MCF 10A (cell line): ENCODE measurements around the gene PARP8. TPM values are rescaled to one million over a fixed set of nuclear protein-coding genes. Genes with fewer than 3 reads are reported as not detected.
A peak's percentile ranks its signal among the peaks of the same experiment; 100 is the strongest.

ENCODE experiments used
- BruUV-seq: library from RNA; stranded (reverse); fragments of 400-500 nt; replicated peaks from 2 replicates; lab custom pipeline; 2021; lab: Mats Ljungman, UMichigan
- CTCF ChIA-PET: fragments of 300-600 bp; sonication (Branson Sonifier 250); formaldehyde crosslinking; extraction: SDS; loops from one replicate; lab custom pipeline; 2021; ENCODE audit warnings: antibody characterized with exemption, inconsistent platforms; lab: Yijun Ruan, JAX
- POLR2A ChIA-PET: fragments of 300-600, 350-650 bp; sonication (Branson Sonifier 250); formaldehyde crosslinking; extraction: SDS; loops from one replicate; lab custom pipeline; 2020; ENCODE audit warnings: antibody characterized with exemption, inconsistent platforms; lab: Yijun Ruan, JAX
- DNase-seq: peaks from one replicate; pipeline ENCODE4 v3.0.0-alpha.2; 2018; ENCODE audit not compliant: unreplicated experiment
- H3K27ac Mint-ChIP-seq: one replicate; pipeline ENCODE4 v1.8.0; 2022; ENCODE audit warnings: mild to moderate bottlenecking, low read depth, mixed read lengths; ENCODE audit not compliant: unreplicated experiment
- H3K27me3 Mint-ChIP-seq: one replicate; pipeline ENCODE4 v1.8.0; 2022; ENCODE audit warnings: mixed read lengths; ENCODE audit not compliant: insufficient read depth, unreplicated experiment
- H3K36me3 Mint-ChIP-seq: one replicate; pipeline ENCODE4 v1.8.0; 2022; ENCODE audit warnings: mild to moderate bottlenecking, moderate library complexity, mixed read lengths; ENCODE audit not compliant: insufficient read depth, unreplicated experiment
- H3K4me1 Mint-ChIP-seq: one replicate; pipeline ENCODE4 v1.8.0; 2022; ENCODE audit warnings: mixed read lengths; ENCODE audit not compliant: insufficient read depth, unreplicated experiment
- H3K4me3 Mint-ChIP-seq: one replicate; pipeline ENCODE4 v1.8.0; 2022; ENCODE audit warnings: mild to moderate bottlenecking, moderate library complexity, mixed read lengths; ENCODE audit not compliant: unreplicated experiment
- H3K9me3 Mint-ChIP-seq: one replicate; pipeline ENCODE4 v1.8.0; 2022; ENCODE audit warnings: mixed read lengths; ENCODE audit not compliant: unreplicated experiment
- CTCF ChIP-seq: fragments of 200-600 bp; IDR thresholded peaks from one replicate; pipeline ENCODE4 v1.8.0; 2022; ENCODE audit warnings: antibody characterized with exemption, mild to moderate bottlenecking; ENCODE audit not compliant: unreplicated experiment
- intact Hi-C: fragments of 100-400 bp; cut with micrococcal nuclease; formaldehyde crosslinking; loops from 2 replicates; pipeline ENCODE4 v1.14.1; 2022
- total RNA-seq: library from RNA; stranded (reverse); gene quantifications from 2 replicates; pipeline ENCODE4 v1.2.3, GENCODE V29; 2022

PARP8 gene
- total RNA-seq, 1 experiment from 2014 or later, result 31.2 TPM

GRCh38 chr5:50655810-50656205 is 10.6 kb upstream of the PARP8 start:
- Mint-ChIP-seq H3K27ac (no peak overlapping the region), H3K4me3 (peak overlapping the region; percentile 4), H3K27me3 (no peaks in the 10 kb centered on the region), H3K4me1 (peaks cover 23% of the 10 kb centered on the region), H3K9me3 (no peaks in the 10 kb centered on the region), H3K36me3 (no peaks in the 10 kb centered on the region)
- TF ChIP-seq CTCF, result no peak
- DNase-seq, result peak; percentile 88
- ChIA-PET CTCF (interaction anchor here (0.6 to 0.8 kb wide), 2 partner anchors 117 to 216 kb away, joined by 3 read pairs; no protein-coding TSS in a partner anchor), POLR2A (interaction anchor here (0.6 to 1.6 kb wide), 6 partner anchors 11 to 215 kb away, joined by 3 to 12 read pairs (median 4); partner anchors contain the start of genes EMB and PARP8)
- no TSS peak for BruUV-seq
- intact Hi-C loops, result no loop called here

- no peak for TF ChIP-seq CTCF
- ChIA-PET POLR2A (interaction anchor here (0.7 kb wide), 2 partner anchors 87 to 138 kb away, joined by 5 read pairs; no protein-coding TSS in a partner anchor), CTCF (no interaction called here)
- intact Hi-C loops, result no loop called here
- H3K4me1 Mint-ChIP-seq, result peaks cover 23% of the 10 kb centered on the region
- no peak overlapping the region for H3K27ac Mint-ChIP-seq
- no peaks in the 10 kb centered on the region for H3K36me3 Mint-ChIP-seq
- BruUV-seq, result no TSS peak
- no peak for DNase-seq
- H3K27me3 Mint-ChIP-seq, result no peaks in the 10 kb centered on the region
- no peak overlapping the region for H3K4me3 Mint-ChIP-seq
- no peaks in the 10 kb centered on the region for H3K9me3 Mint-ChIP-seq
These were observed 9.4 kb upstream of the PARP8 start for GRCh38 chr5:50657044-50657443.

- no peak overlapping the region for H3K4me3 Mint-ChIP-seq
These were observed 8.2 kb upstream of the PARP8 start for GRCh38 chr5:50658246-50658645.

GRCh38 chr5:50663636-50664035 is 2.8 kb upstream of the PARP8 start:
- Mint-ChIP-seq H3K9me3 (no peaks in the 10 kb centered on the region), H3K27ac (no peak overlapping the region), H3K27me3 (no peaks in the 10 kb centered on the region), H3K36me3 (no peaks in the 10 kb centered on the region), H3K4me3 (no peak overlapping the region), H3K4me1 (no peaks in the 10 kb centered on the region)
- ChIA-PET POLR2A (interaction anchor here (1.2 kb wide), 1 partner anchor 89 kb away, joined by 3 read pairs; no protein-coding TSS in a partner anchor), CTCF (no interaction called here)
- intact Hi-C loops, result no loop called here
- no peak for TF ChIP-seq CTCF
- no peak for DNase-seq
- BruUV-seq, result no TSS peak

More at GRCh38 chr5:50658246-50658645, 8.2 kb upstream of the PARP8 start:
- BruUV-seq, result no TSS peak
- DNase-seq, result no peak
- H3K27me3 Mint-ChIP-seq, result no peaks in the 10 kb centered on the region
- peaks cover 23% of the 10 kb centered on the region for H3K4me1 Mint-ChIP-seq
- ChIA-PET POLR2A (no interaction called here), CTCF (no interaction called here)
- intact Hi-C loops, result no loop called here
- H3K9me3 Mint-ChIP-seq, result no peaks in the 10 kb centered on the region
- TF ChIP-seq CTCF, result no peak
- H3K36me3 Mint-ChIP-seq, result no peaks in the 10 kb centered on the region
- H3K27ac Mint-ChIP-seq, result no peak overlapping the region
